Measurements from ENCODE around the gene APOBR. TPM values are rescaled to one million over a fixed set of nuclear protein-coding genes. Genes with fewer than 3 reads are reported as not detected.
A peak's percentile ranks its signal among the peaks of the same experiment; 100 is the strongest.

The APOBR gene
- total and polyA plus RNA-seq, 10 of the 15 experiments (the other 5 are each of a cell fraction or from before 2014, with no cell fraction given), result 0.04 to 2.5 (median 0.54) TPM; not detected in 1

DNA sequence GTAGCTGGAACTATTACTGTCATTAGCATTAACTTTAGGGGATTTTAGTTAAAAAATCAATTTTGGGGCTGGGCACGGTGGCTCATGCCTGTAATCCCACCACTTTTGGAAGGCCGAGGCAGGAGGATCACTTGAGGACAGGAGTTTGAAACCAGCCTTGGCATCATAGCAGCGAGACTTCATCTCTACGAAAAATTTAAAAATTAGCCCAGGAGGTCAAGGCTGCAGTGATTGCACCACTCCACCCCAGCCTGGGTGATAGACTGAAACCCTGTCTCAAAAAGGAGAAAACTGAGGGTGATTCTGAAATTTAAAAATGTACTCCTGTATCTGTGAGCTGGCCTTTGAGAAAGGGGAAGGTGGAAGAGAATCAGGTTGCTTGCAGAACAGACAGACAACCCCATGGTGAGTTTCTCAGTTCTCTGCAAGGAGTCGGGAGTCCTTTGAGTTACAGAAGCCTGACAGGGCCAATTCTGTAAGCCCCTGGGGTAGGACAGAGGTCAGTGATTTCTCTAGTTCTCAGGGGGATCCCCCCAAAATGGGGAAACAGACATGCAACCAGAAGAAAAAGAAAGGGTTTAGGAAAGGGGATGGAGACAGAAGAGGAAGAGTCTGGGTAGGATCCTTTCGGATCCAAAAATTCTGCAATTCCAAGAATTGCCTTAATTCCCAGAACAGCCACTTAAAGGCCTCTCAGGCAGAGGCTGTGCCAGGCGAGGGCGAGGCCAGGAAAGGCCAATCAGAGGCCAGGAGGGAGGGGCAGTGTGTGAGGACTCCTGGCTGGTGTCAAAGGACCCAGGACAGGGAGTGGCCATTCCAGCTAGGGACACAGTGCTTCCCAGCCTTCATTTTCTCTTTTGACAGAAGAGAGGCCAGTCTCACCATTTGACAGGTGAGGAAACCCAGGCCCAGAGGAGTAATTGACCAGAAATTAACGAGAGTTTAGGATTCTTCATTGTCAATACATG, 37.6 kb downstream of the APOBR start:
- peaks cover 8% of the 10 kb centered on the region for H3K4me1 ChIP-seq (ENCODE audit: control insufficient read depth, insufficient read depth, low read length)
- TF ChIP-seq, protein P1, sequence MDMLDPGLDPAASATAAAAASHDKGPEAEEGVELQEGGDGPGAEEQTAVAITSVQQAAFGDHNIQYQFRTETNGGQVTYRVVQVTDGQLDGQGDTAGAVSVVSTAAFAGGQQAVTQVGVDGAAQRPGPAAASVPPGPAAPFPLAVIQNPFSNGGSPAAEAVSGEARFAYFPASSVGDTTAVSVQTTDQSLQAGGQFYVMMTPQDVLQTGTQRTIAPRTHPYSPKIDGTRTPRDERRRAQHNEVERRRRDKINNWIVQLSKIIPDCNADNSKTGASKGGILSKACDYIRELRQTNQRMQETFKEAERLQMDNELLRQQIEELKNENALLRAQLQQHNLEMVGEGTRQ (IDR thresholded peaks at IDR 0.05; ENCODE audit: borderline replicate concordance, low read depth, low read length), result no peak
- TF ChIP-seq POU2F2 (IDR thresholded peaks at IDR 0.05; ENCODE audit: borderline replicate concordance, low read depth, low read length), result no peak
- TF ChIP-seq GATAD2B (conservative IDR thresholded peaks at IDR 0.05; ENCODE audit: low read depth), result no peak
- no peak for TF ChIP-seq BRCA1 (IDR thresholded peaks at IDR 0.05; ENCODE audit: low read depth, low read length)
- TF ChIP-seq, protein P2, sequence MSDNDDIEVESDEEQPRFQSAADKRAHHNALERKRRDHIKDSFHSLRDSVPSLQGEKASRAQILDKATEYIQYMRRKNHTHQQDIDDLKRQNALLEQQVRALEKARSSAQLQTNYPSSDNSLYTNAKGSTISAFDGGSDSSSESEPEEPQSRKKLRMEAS (IDR thresholded peaks at IDR 0.05; ENCODE audit: low read depth, low read length), result no peak
- TF ChIP-seq, protein P3, sequence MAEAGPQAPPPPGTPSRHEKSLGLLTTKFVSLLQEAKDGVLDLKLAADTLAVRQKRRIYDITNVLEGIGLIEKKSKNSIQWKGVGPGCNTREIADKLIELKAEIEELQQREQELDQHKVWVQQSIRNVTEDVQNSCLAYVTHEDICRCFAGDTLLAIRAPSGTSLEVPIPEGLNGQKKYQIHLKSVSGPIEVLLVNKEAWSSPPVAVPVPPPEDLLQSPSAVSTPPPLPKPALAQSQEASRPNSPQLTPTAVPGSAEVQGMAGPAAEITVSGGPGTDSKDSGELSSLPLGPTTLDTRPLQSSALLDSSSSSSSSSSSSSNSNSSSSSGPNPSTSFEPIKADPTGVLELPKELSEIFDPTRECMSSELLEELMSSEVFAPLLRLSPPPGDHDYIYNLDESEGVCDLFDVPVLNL (IDR thresholded peaks at IDR 0.05; ENCODE audit: low read depth, low read length), result no peak
- no peak for TF ChIP-seq LARP7 (IDR thresholded peaks at IDR 0.05)
- TF ChIP-seq IKZF1 (conservative IDR thresholded peaks at IDR 0.05), result no peak
- H2AFZ ChIP-seq (ENCODE audit: control insufficient read depth, low read depth, low read length), result no peak overlapping the region
- H3K9ac ChIP-seq (ENCODE audit: control insufficient read depth, insufficient read depth, low read length), result no peak overlapping the region
- intact Hi-C loops (cut with micrococcal nuclease; ENCODE audit: unreplicated experiment) (no loop called here), in situ Hi-C loops (cut with MboI) (no loop called here)
- RAD21 ChIA-PET (ENCODE audit: unreplicated experiment), result no interaction called here
- H4K20me1 ChIP-seq (ENCODE audit: control insufficient read depth, insufficient read depth), result no peaks in the 10 kb centered on the region
- no peak for DNase-seq (ENCODE audit: low read depth, low spot score)
- 57% methylated on average over 9 of the region's 9 CpGs for WGBS (ENCODE audit: insufficient coverage, insufficient replicate concordance, low lambda C conversion rate, missing lambda C conversion rate)
- no peaks in the 10 kb centered on the region; a peak in 1 of 4 replicates for H3K27me3 ChIP-seq (replicated peaks in 1 of 2; ENCODE audit: control insufficient read depth in 2 of 2, insufficient read depth in 2 of 2, low read length in 1 of 2)
- H3K4me3 ChIP-seq, result no peak overlapping the region
- SMC1A ChIA-PET (ENCODE audit: uncharacterized antibody, unreplicated experiment), result no interaction called here
- no peak for FAIRE-seq
- H3K79me2 ChIP-seq (ENCODE audit: control insufficient read depth, insufficient read depth, low read length), result no peaks in the 10 kb centered on the region
- ATAC-seq, result peak; percentile 59
- CTCF ChIA-PET, result no interaction called here
- no TSS peak for BruUV-seq (replicated peaks)
- no peaks in the 10 kb centered on the region for H3K9me3 ChIP-seq (replicated peaks; ENCODE audit: control insufficient read depth, insufficient read depth, low read length)
- POLR2A ChIA-PET, result interaction anchor here (0.6 kb wide), 1 partner anchor 14 kb away, joined by 5 read pairs; no protein-coding TSS in a partner anchor
- 0 out of 2 replicates have a peak overlapping the region, but pooled peaks have one; percentile 25 for H3K4me2 ChIP-seq (ENCODE audit: control insufficient read depth, insufficient read depth)
- H3K36me3 ChIP-seq (ENCODE audit: control insufficient read depth in 2 of 2, insufficient read depth in 2 of 2, low read length in 1 of 2), result no peaks in the 10 kb centered on the region
- H3K27ac ChIP-seq (ENCODE audit: control insufficient read depth, insufficient read depth), result no peak overlapping the region

Data from GM12878 (cell line).